Breast epithelium (tissue), 4 donors: ENCODE measurements around the gene DSEL. TPM values are rescaled to one million over a fixed set of nuclear protein-coding genes. Genes with fewer than 3 reads are reported as not detected.

ENCODE experiments used
- DNase-seq, 2 donors: peaks; one replicate each; pipeline ENCODE4 v3.0.0-alpha.2; 2019; ENCODE audit warnings: low spot score in 2 of 2
- H3K27ac ChIP-seq, 2 donors: fragments of 200-600 bp; sonication (generic) in 1 of 2; one replicate each; pipeline ENCODE4 v1.5.1; 2016 to 2019; ENCODE audit warnings: mild to moderate bottlenecking in 1 of 2
- H3K27me3 ChIP-seq, 2 donors: fragments of 200-600 bp; sonication (generic) in 1 of 2; one replicate each; pipeline versions ENCODE4 v1.5.1 to v1.6.0; 2017 to 2019; ENCODE audit warnings: control low read depth in 1 of 2, mild to moderate bottlenecking in 1 of 2
- H3K36me3 ChIP-seq: fragments of 200-600 bp; one replicate; pipeline ENCODE4 v1.5.1; 2019
- H3K4me1 ChIP-seq, 2 donors: fragments of 200-600 bp; sonication (generic); one replicate each; pipeline ENCODE4 v1.5.1; 2016 to 2019; ENCODE audit warnings: control low read depth in 1 of 2
- H3K4me3 ChIP-seq, 3 donors: fragments of 200-600 bp; sonication (generic); 1 replicate in 2 of 3; 2 replicates in 1 of 3; pipeline ENCODE4 v1.5.1; 2016 to 2019; ENCODE audit warnings: mild to moderate bottlenecking in 3 of 3, moderate library complexity in 2 of 3
- H3K9me3 ChIP-seq, 2 donors: fragments of 200-600 bp; sonication (generic) in 1 of 2; one replicate each; pipeline ENCODE4 v1.5.1; 2016 to 2019; ENCODE audit warnings: control low read depth in 1 of 2
- CTCF ChIP-seq, 3 donors: fragments of 450-650 bp; IDR thresholded peaks; one replicate each; pipeline ENCODE4 v1.5.1; 2016 to 2017; ENCODE audit warnings: antibody characterized with exemption in 3 of 3, mild to moderate bottlenecking in 3 of 3, moderate library complexity in 3 of 3
- POLR2A ChIP-seq: fragments of 450-650 bp; IDR thresholded peaks from one replicate; pipeline ENCODE4 v1.6.1; 2016; ENCODE audit warnings: antibody characterized with exemption, mild to moderate bottlenecking, moderate library complexity
- POLR2AphosphoS5 ChIP-seq, 3 donors: sonication (generic); formaldehyde crosslinking; IDR thresholded peaks; one replicate each; pipeline ENCODE4 v1.6.1; 2017; ENCODE audit warnings: antibody characterized with exemption in 3 of 3
- intact Hi-C: fragments of 100-400 bp; cut with DNase I; formaldehyde crosslinking; loops from one replicate; pipeline ENCODE4 v1.15.1; 2023; ENCODE audit warnings: low total_unique reads
- total RNA-seq, 3 donors: library from RNA; depleted of rRNA; stranded (reverse); fragments of >200 nt; gene quantifications; one replicate each; pipeline ENCODE4 v1.1.0, GENCODE V29; 2016

The DSEL gene
- total RNA-seq, 3 donors from 2014 or later: 13.8 to 34.1 (median 14.5) TPM

DNA sequence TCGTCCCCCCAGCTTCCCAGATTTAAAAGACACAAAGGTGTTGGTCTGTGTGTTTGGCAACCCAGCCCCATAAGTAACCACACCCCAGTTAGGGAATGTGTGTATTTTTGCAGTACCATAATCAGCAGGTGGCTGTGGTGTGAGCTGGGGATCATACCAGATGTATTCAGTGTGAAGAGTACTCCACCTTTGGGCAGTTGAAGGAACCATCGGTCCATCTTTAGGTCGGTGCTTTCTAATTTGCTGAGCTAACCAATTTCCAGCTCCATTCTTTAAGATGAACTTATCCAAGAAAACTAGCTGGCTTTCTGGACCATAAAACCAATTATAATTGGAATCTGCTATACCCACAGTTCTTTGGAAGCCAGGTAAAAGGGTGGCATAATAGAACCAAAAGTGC, 3.2 kb downstream of the DSEL start:
- TF ChIP-seq POLR2AphosphoS5 (IDR thresholded peaks at IDR 0.05) (no peak), POLR2A (no peak), CTCF (IDR thresholded peaks at IDR 0.05) (no peak)
- H3K36me3 ChIP-seq: no peaks in the 10 kb centered on the region
- H3K27ac ChIP-seq: no peak overlapping the region
- intact Hi-C loops: no loop called here
- H3K4me1 ChIP-seq: no peaks in the 10 kb centered on the region
- no peak for DNase-seq
- no peaks in the 10 kb centered on the region for H3K27me3 ChIP-seq
- H3K4me3 ChIP-seq: no peak overlapping the region
- no peaks in the 10 kb centered on the region for H3K9me3 ChIP-seq

DNA sequence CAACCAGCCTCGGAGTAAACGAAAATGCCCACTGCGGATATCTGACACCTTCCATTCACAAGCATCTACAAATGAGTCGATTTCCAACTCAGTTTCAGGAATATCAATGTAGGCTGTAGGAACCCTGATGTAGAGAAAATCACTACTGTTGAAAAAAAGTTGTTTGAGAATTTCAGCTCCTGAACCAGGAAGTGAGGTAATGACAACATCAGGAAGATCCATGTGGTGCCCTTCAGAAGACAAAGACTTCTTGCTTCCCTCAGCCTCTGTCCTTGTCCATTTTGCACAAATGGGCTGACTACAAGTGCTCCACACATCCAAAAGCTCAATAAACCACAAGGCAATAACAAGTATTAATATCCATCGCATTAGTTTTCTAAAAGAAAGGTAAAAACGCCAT, 4.7 kb downstream of the DSEL start:
- Histone ChIP-seq H3K4me3 (no peak overlapping the region), H3K4me1 (no peaks in the 10 kb centered on the region), H3K27ac (no peak overlapping the region), H3K27me3 (no peaks in the 10 kb centered on the region), H3K9me3 (no peaks in the 10 kb centered on the region), H3K36me3 (no peaks in the 10 kb centered on the region)
- intact Hi-C loops: no loop called here
- TF ChIP-seq CTCF (IDR thresholded peaks at IDR 0.05): no peak
- no peak for TF ChIP-seq POLR2AphosphoS5 (IDR thresholded peaks at IDR 0.05)
- no peak for TF ChIP-seq POLR2A
- DNase-seq: no peak

- DNase-seq: no peak
- intact Hi-C loops: no loop called here
- Histone ChIP-seq H3K4me3 (no peak overlapping the region), H3K36me3 (no peaks in the 10 kb centered on the region), H3K9me3 (no peaks in the 10 kb centered on the region), H3K4me1 (no peaks in the 10 kb centered on the region), H3K27me3 (no peaks in the 10 kb centered on the region), H3K27ac (no peak overlapping the region)
- TF ChIP-seq POLR2AphosphoS5 (IDR thresholded peaks at IDR 0.05): no peak
- no peak for TF ChIP-seq CTCF (IDR thresholded peaks at IDR 0.05)
- no peak for TF ChIP-seq POLR2A
Measured at GRCh38 chr18:67510831-67511230, 5.7 kb downstream of the DSEL start.

GRCh38 chr18:67509741-67510391, 6.7 kb downstream of the DSEL start:
- no peak for DNase-seq
- no peaks in the 10 kb centered on the region for H3K4me1 ChIP-seq
- intact Hi-C loops: no loop called here

GRCh38 chr18:67508146-67508545, 8.4 kb downstream of the DSEL start:
- Histone ChIP-seq H3K4me1 (no peaks in the 10 kb centered on the region), H3K4me3 (no peak overlapping the region), H3K36me3 (no peaks in the 10 kb centered on the region), H3K9me3 (no peaks in the 10 kb centered on the region), H3K27me3 (no peaks in the 10 kb centered on the region), H3K27ac (no peak overlapping the region)
- intact Hi-C loops: no loop called here
- DNase-seq: no peak
- TF ChIP-seq POLR2A: no peak
- no peak for TF ChIP-seq CTCF (IDR thresholded peaks at IDR 0.05)
- no peak for TF ChIP-seq POLR2AphosphoS5 (IDR thresholded peaks at IDR 0.05)

More at GRCh38 chr18:67509741-67510391, 6.7 kb downstream of the DSEL start:
- Histone ChIP-seq H3K27me3 (no peaks in the 10 kb centered on the region), H3K27ac (no peak overlapping the region), H3K4me3 (no peak overlapping the region), H3K36me3 (no peaks in the 10 kb centered on the region), H3K9me3 (no peaks in the 10 kb centered on the region)
- no peak for TF ChIP-seq CTCF (IDR thresholded peaks at IDR 0.05)
- no peak for TF ChIP-seq POLR2A
- no peak for TF ChIP-seq POLR2AphosphoS5 (IDR thresholded peaks at IDR 0.05)
